Spleen (tissue), 13 donors: Measurements from ENCODE around the gene PTPRG. TPM values are rescaled to one million over a fixed set of nuclear protein-coding genes. Genes with fewer than 3 reads are reported as not detected.
A peak's percentile ranks its signal among the peaks of the same experiment; 100 is the strongest.

Source experiments
- DNase-seq: peaks from one replicate; pipeline ENCODE4 v3.0.0-alpha.2; 2020
- H3K27ac ChIP-seq, 8 donors: fragments of 200-600 bp; sonication (generic) in 7 of 8; 1 replicate in 4 of 8; 2 replicates in 4 of 8; pipeline versions ENCODE4 v1.5.0 to v1.8.0; 2016 to 2021; ENCODE audit warnings: inconsistent platforms in 4 of 8, mild to moderate bottlenecking in 4 of 8, moderate library complexity in 1 of 8
- H3K27me3 ChIP-seq, 7 donors: fragments of 200-600 bp; sonication (generic) in 6 of 7; replicated peaks in 1 of 7; 1 replicate in 4 of 7; 2 replicates in 3 of 7; pipeline versions ENCODE4 v1.5.0 to v1.8.0; 2016 to 2021; ENCODE audit warnings: inconsistent platforms in 3 of 7, mild to moderate bottlenecking in 1 of 7
- H3K36me3 ChIP-seq, 6 donors: fragments of 200-600 bp; sonication (generic) in 5 of 6; 1 replicate in 4 of 6; 2 replicates in 2 of 6; pipeline versions ENCODE4 v1.5.0 to v1.8.0; 2016 to 2021; ENCODE audit warnings: inconsistent platforms in 2 of 6
- H3K4me1 ChIP-seq, 6 donors: fragments of 200-600 bp; sonication (generic) in 5 of 6; 1 replicate in 3 of 6; 2 replicates in 3 of 6; pipeline versions ENCODE4 v1.5.0 to v1.8.0; 2016 to 2021; ENCODE audit warnings: inconsistent platforms in 3 of 6
- H3K4me3 ChIP-seq, 8 donors: fragments of 200-600 bp; sonication (generic) in 7 of 8; 1 replicate in 4 of 8; 2 replicates in 4 of 8; pipeline versions ENCODE4 v1.5.0 to v1.8.0; 2016 to 2021; ENCODE audit warnings: inconsistent platforms in 4 of 8, mild to moderate bottlenecking in 4 of 8, moderate library complexity in 2 of 8
- H3K9me3 ChIP-seq, 8 donors: fragments of 200-600 bp; sonication (generic) in 7 of 8; 1 replicate in 4 of 8; 2 replicates in 4 of 8; pipeline versions ENCODE4 v1.5.0 to v1.8.0; 2016 to 2021; ENCODE audit warnings: inconsistent platforms in 4 of 8
- POLR2A ChIP-seq, 3 donors: fragments of 450-650 bp; IDR thresholded peaks; one replicate each; pipeline ENCODE4 v1.5.1; 2017; ENCODE audit warnings: antibody characterized with exemption in 3 of 3, mild to moderate bottlenecking in 1 of 3
- POLR2AphosphoS5 ChIP-seq, 3 donors: sonication (generic); formaldehyde crosslinking; IDR thresholded peaks; one replicate each; pipeline ENCODE4 v1.5.1; 2017; ENCODE audit warnings: antibody characterized with exemption in 3 of 3
- WGBS, 5 donors: extraction: QIAGEN DNeasy Blood & Tissue Kit in 3 of 5; methylation state at CpG; one replicate each; pipeline versions ENCODE4 v1.1.5 to v1.1.7; 2013 to 2018; 5-methylcytosine and 5-hydroxymethylcytosine counted together
- intact Hi-C: fragments of 100-400 bp; cut with DNase I; formaldehyde crosslinking; loops from one replicate; pipeline ENCODE4 v1.15.0; 2023; ENCODE audit warnings: low total_unique reads
- long read RNA-seq, 2 donors: transcript quantifications; one replicate each; lab custom pipeline, GENCODE V29; 2026
- polyA plus RNA-seq, 3 donors: library from polyadenylated mRNA; stranded (reverse); fragments of 200-250 nt; gene quantifications; one replicate each; pipeline ENCODE4 v1.2.1, GENCODE V29; 2013
- total RNA-seq, 7 donors: library from RNA; depleted of rRNA in 3 of 7; stranded (reverse); fragments of >200 nt in 3 of 7; fragmentation: NEBNext Ultra II Directional in 4 of 7; extraction: Animal tissue kit (Norgen Biotek cat#: 25700) in 4 of 7; gene quantifications; one replicate each; pipeline versions ENCODE4 v1.1.0 to v1.2.1, GENCODE V29; 2016 to 2021
- TF ChIP-seq, protein P1 (sequence below), 11 experiments: fragments of 200-600 bp in 7 of 11; fragments of 450-650 bp in 4 of 11; sonication (generic) in 4 of 11; IDR thresholded peaks in 8 of 11; conservative IDR thresholded peaks in 3 of 11; 1 replicate in 7 of 11; 2 replicates in 4 of 11; pipeline versions ENCODE4 v1.4.0 to v1.8.0; 2016 to 2021; ENCODE audit warnings: antibody characterized with exemption in 11 of 11, inconsistent platforms in 4 of 11, mild to moderate bottlenecking in 1 of 11
- donor health status: healthy with polysubstance abuse.
- donor health status: DM: no; HTN: no; CAD: no; lungs with moderate emphysema.
- donor health status: DM: no; HTN: no; CAD: no.
- donor health status: Bipolar disorder and iron deficiency.
- donor health status: healthy.
- donor health status: DM: no; HTN: no; CAD: no.
- donor health status: DM: yes; HTN: yes; CAD: no.

The PTPRG gene
- total RNA-seq (10 to 100 TPM; 27.9 to 77.0 (median 45.8) TPM), polyA plus RNA-seq (1 to 10 TPM in 2 of 3 donors, under 1 TPM in 1; 0.89 to 1.9 (median 1.6) TPM)
- long read RNA-seq, donor 1: 0 reads
- long read RNA-seq, donor 2: 0 reads

- WGBS, 5 donors: 1 to 2% (median 1%) methylated on average over 42 to 74 of the region's 74 CpGs
- H3K36me3 ChIP-seq: no peaks in the 10 kb centered on the region
- DNase-seq: peak; percentile 79
- H3K27ac ChIP-seq: peak within 1 kb of the TSS; percentile 80 to 94 (median 90)
- TF ChIP-seq POLR2A (IDR thresholded peaks at IDR 0.05): peak in 1 of 3 donors; percentile 29
- TF ChIP-seq POLR2AphosphoS5 (IDR thresholded peaks at IDR 0.05): peak; percentile 69 to 81 (median 69)
- TF ChIP-seq, protein P1, sequence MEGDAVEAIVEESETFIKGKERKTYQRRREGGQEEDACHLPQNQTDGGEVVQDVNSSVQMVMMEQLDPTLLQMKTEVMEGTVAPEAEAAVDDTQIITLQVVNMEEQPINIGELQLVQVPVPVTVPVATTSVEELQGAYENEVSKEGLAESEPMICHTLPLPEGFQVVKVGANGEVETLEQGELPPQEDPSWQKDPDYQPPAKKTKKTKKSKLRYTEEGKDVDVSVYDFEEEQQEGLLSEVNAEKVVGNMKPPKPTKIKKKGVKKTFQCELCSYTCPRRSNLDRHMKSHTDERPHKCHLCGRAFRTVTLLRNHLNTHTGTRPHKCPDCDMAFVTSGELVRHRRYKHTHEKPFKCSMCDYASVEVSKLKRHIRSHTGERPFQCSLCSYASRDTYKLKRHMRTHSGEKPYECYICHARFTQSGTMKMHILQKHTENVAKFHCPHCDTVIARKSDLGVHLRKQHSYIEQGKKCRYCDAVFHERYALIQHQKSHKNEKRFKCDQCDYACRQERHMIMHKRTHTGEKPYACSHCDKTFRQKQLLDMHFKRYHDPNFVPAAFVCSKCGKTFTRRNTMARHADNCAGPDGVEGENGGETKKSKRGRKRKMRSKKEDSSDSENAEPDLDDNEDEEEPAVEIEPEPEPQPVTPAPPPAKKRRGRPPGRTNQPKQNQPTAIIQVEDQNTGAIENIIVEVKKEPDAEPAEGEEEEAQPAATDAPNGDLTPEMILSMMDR (IDR thresholded peaks at IDR 0.05 in 8 of 11, conservative IDR thresholded peaks at IDR 0.05 in 3 of 11): no peak
- peaks cover 0 to 81% (median 51%) of the 10 kb centered on the region in 7 donors for H3K27me3 ChIP-seq
- intact Hi-C loops: no loop called here
- H3K9me3 ChIP-seq: peaks cover 0 to 16% (median 3%) of the 10 kb centered on the region in 8 donors
- H3K4me3 ChIP-seq: peak within 1 kb of the TSS; percentile 37 to 74 (median 54)
- peaks cover 0 to 61% (median 37%) of the 10 kb centered on the region in 6 donors for H3K4me1 ChIP-seq
Observed at GRCh38 chr3:61561374-61562041, at the start of gene PTPRG. Gene PTPRG (plus strand): TSS chr3:61561571. CDS start chr3:61562288, 717 bp downstream.

DNA sequence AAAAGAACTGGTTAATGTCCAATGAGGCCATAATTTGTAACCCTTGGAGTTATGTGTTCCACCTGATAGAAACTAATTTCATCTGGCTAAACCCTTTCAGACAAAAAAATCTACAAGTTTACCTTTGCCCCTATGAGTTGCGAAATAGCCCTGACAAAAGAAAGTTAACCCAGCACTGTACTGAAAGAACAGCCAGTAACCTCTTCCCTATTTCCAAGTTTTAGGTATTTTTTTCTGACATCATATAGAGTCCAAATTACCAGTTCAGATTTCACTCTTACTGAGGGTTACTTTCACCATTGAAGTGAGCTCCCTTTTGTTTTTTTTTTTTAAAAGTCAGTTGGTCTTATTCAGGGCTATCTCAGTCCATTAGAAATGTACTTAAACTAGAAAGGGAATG lies 42.8 kb upstream of the PTPRG start:
- Histone ChIP-seq H3K36me3 (no peaks in the 10 kb centered on the region), H3K4me1 (peaks cover 0 to 6% (median 0%) of the 10 kb centered on the region in 6 donors), H3K27me3 (no peaks in the 10 kb centered on the region), H3K4me3 (no peak overlapping the region), H3K9me3 (peaks cover 0 to 5% (median 0%) of the 10 kb centered on the region in 8 donors), H3K27ac (no peak overlapping the region)
- 76 to 89% (median 80%) methylated on average over 1 of the region's 1 CpG for WGBS, 5 donors
- TF ChIP-seq, protein P1 (IDR thresholded peaks at IDR 0.05 in 8 of 11, conservative IDR thresholded peaks at IDR 0.05 in 3 of 11): no peak
- TF ChIP-seq POLR2AphosphoS5 (IDR thresholded peaks at IDR 0.05) (no peak), POLR2A (IDR thresholded peaks at IDR 0.05) (no peak)
- intact Hi-C loops: no loop called here
- no peak for DNase-seq

- Histone ChIP-seq H3K27me3 (no peaks in the 10 kb centered on the region), H3K9me3 (peaks cover 0 to 3% (median 0%) of the 10 kb centered on the region in 8 donors), H3K36me3 (no peaks in the 10 kb centered on the region), H3K4me1 (peaks cover 0 to 13% (median 0%) of the 10 kb centered on the region in 6 donors), H3K4me3 (no peak overlapping the region), H3K27ac (no peak overlapping the region)
- DNase-seq: no peak
- WGBS, 5 donors: 73 to 81% (median 76%) methylated on average over 2 of the region's 2 CpGs
- intact Hi-C loops: no loop called here
- TF ChIP-seq, protein P1 (IDR thresholded peaks at IDR 0.05 in 8 of 11, conservative IDR thresholded peaks at IDR 0.05 in 3 of 11): no peak
- TF ChIP-seq POLR2A (IDR thresholded peaks at IDR 0.05): no peak
- no peak for TF ChIP-seq POLR2AphosphoS5 (IDR thresholded peaks at IDR 0.05)
Observed at GRCh38 chr3:61520966-61521628, 40.3 kb upstream of the PTPRG start.

GRCh38 chr3:61522060-61522459 lies 39.3 kb upstream of the PTPRG start:
- peaks cover 0 to 13% (median 0%) of the 10 kb centered on the region in 6 donors for H3K4me1 ChIP-seq

More at GRCh38 chr3:61522060-61522459, 39.3 kb upstream of the PTPRG start:
- 75 to 87% (median 83%) methylated on average over 4 of the region's 4 CpGs for WGBS, 5 donors
- Histone ChIP-seq H3K4me3 (no peak overlapping the region), H3K36me3 (no peaks in the 10 kb centered on the region), H3K9me3 (peaks cover 0 to 3% (median 0%) of the 10 kb centered on the region in 8 donors), H3K27me3 (no peaks in the 10 kb centered on the region), H3K27ac (no peak overlapping the region)
- intact Hi-C loops: no loop called here
- TF ChIP-seq, protein P1 (IDR thresholded peaks at IDR 0.05 in 8 of 11, conservative IDR thresholded peaks at IDR 0.05 in 3 of 11): no peak
- TF ChIP-seq POLR2A (IDR thresholded peaks at IDR 0.05) (no peak), POLR2AphosphoS5 (IDR thresholded peaks at IDR 0.05) (no peak)
- DNase-seq: no peak
